Mucosa of gallbladder (tissue), 1 donor: Measurements from ENCODE around the gene OR52I1. TPM values are rescaled to one million over a fixed set of nuclear protein-coding genes. Genes with fewer than 3 reads are reported as not detected.
A peak's percentile ranks its signal among the peaks of the same experiment; 100 is the strongest.

ENCODE experiments used
- DNase-seq: peaks from one replicate; pipeline ENCODE4 v3.0.0-alpha.2; 2020; ENCODE audit warnings: low spot score
- total RNA-seq: library from RNA; stranded (reverse); gene quantifications from one replicate; pipeline ENCODE4 v1.2.1, GENCODE V29; 2021
- donor health status: DM: no; HTN: no; CAD: no.

OR52I1 gene
- total RNA-seq: not detected

- DNase-seq: no peak
Measured at GRCh38 chr11:4593739-4594138, at the start of gene OR52I1. TSS of gene OR52I1 (plus strand) at chr11:4594039. CDS start at chr11:4594039, 0 bp downstream.

GRCh38 chr11:4544891-4545290 is 48.9 kb upstream of the OR52I1 start, which contains the start of gene OR52M1:
TSS of gene OR52M1 (plus strand) at chr11:4545191. CDS start at chr11:4545191, 0 bp downstream.
- no peak for DNase-seq

- no peak for DNase-seq
Measured at GRCh38 chr11:4546878-4547277, 47.0 kb upstream of the OR52I1 start.

GRCh38 chr11:4547416-4547815 is 46.4 kb upstream of the OR52I1 start:
- no peak for DNase-seq

GRCh38 chr11:4551346-4551979 is 42.4 kb upstream of the OR52I1 start:
- no peak for DNase-seq

- no peak for DNase-seq
Measured at GRCh38 chr11:4559527-4560440, 34.1 kb upstream of the OR52I1 start.

- DNase-seq: no peak
Measured at GRCh38 chr11:4560467-4560866, 33.4 kb upstream of the OR52I1 start.

- no peak for DNase-seq
Measured at GRCh38 chr11:4565371-4565770, 28.5 kb upstream of the OR52I1 start.

- DNase-seq: no peak
Measured at GRCh38 chr11:4569075-4569474, 24.8 kb upstream of the OR52I1 start.

GRCh38 chr11:4576880-4577279 is 17.0 kb upstream of the OR52I1 start:
- DNase-seq: no peak

- no peak for DNase-seq
Measured at GRCh38 chr11:4577761-4578160, 16.1 kb upstream of the OR52I1 start.

GRCh38 chr11:4578624-4579023 is 15.2 kb upstream of the OR52I1 start:
- DNase-seq: no peak

GRCh38 chr11:4580124-4580523 is 13.7 kb upstream of the OR52I1 start:
- DNase-seq: no peak

- no peak for DNase-seq
Measured at GRCh38 chr11:4581443-4581842, 12.4 kb upstream of the OR52I1 start, which contains the start of gene OR52I2. TSS of gene OR52I2 (plus strand) at chr11:4581743.

GRCh38 chr11:4589017-4589416 is 4.8 kb upstream of the OR52I1 start:
- DNase-seq: no peak

- DNase-seq: no peak
Measured at GRCh38 chr11:4605057-4605456, 11.2 kb downstream of the OR52I1 start.

- no peak for DNase-seq
Measured at GRCh38 chr11:4606231-4607015, 12.6 kb downstream of the OR52I1 start.

- DNase-seq: no peak
Measured at GRCh38 chr11:4607096-4607495, 13.3 kb downstream of the OR52I1 start.

GRCh38 chr11:4607781-4608666 is 14.2 kb downstream of the OR52I1 start, which contains the start of gene TRIM68:
TSS of gene TRIM68 (minus strand) at chr11:4608231. CDS start at chr11:4605504, 2,727 bp downstream.
- DNase-seq: peak; percentile 96

- no peak for DNase-seq
Measured at GRCh38 chr11:4610258-4610935, 16.6 kb downstream of the OR52I1 start.
